Activated CD8-positive, alpha-beta T cell treated with anti-CD3 and anti-CD28 coated beads, Interleukin-2, amount 10 ng/mL, durations not matched to agents 7 days and 5 days (primary cell): Measurements from ENCODE around the gene SLC17A1. TPM values are rescaled to one million over a fixed set of nuclear protein-coding genes. Genes with fewer than 3 reads are reported as not detected.

Source experiments
- ATAC-seq: fragments of 150-1000 bp; cut with Tn5 transposase; one replicate; pipeline ENCODE4 v1.10.0; 2021; ENCODE audit warnings: moderate library complexity
- CTCF ChIA-PET: fragments of 350-600 bp; sonication (Branson Sonifier 250); formaldehyde crosslinking; loops from one replicate; lab custom pipeline; 2021; ENCODE audit warnings: antibody characterized with exemption; lab: Charles Lee
- POLR2A ChIA-PET: fragments of 350-600 bp; sonication (Branson Sonifier 250); formaldehyde crosslinking; loops from one replicate; lab custom pipeline; 2021; ENCODE audit warnings: antibody characterized with exemption; lab: Charles Lee
- DNase-seq: peaks from one replicate; pipeline ENCODE4 v3.0.0-alpha.2; 2020
- H3K27ac Mint-ChIP-seq: one replicate; pipeline ENCODE4 v1.8.0; 2021; ENCODE audit warnings: mild to moderate bottlenecking, mixed read lengths
- H3K27me3 Mint-ChIP-seq: one replicate; pipeline ENCODE4 v1.8.0; 2021; ENCODE audit warnings: low read depth, mixed read lengths
- H3K36me3 Mint-ChIP-seq: one replicate; pipeline ENCODE4 v1.8.0; 2021; ENCODE audit warnings: low read depth, mixed read lengths
- H3K4me1 Mint-ChIP-seq: one replicate; pipeline ENCODE4 v1.8.0; 2021; ENCODE audit warnings: low read depth, mixed read lengths
- H3K4me3 Mint-ChIP-seq: one replicate; pipeline ENCODE4 v1.8.0; 2021; ENCODE audit warnings: mild to moderate bottlenecking, mixed read lengths
- H3K9me3 Mint-ChIP-seq: one replicate; pipeline ENCODE4 v1.8.0; 2022; ENCODE audit warnings: mixed read lengths; ENCODE audit not compliant: insufficient read depth
- total RNA-seq, 2 experiments: library from RNA; stranded (reverse); gene quantifications; one replicate each; pipeline ENCODE4 v1.2.3, GENCODE V29; 2021

The SLC17A1 gene
- total RNA-seq, 2 experiments from 2014 or later = not detected

DNA sequence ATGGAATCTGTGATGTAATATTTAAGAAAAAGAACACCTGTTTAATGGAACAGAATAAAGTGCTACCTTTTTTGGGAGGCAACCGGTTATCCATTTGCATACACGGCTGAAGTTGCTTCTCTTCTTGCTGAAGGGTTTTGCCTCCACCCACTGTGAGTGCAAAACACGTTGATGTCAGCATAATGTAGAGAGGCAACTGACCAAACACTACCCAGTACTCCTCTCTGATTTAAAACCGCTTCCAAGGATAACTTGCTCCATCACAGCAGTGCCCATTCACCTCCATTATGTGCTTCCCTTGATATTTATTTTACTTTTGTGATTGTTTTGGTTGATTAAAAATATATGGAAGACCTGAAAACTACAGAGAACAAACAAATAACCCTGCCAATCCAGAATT is 1.4 kb downstream of the SLC17A1 start:
- ChIA-PET CTCF (no interaction called here), POLR2A (no interaction called here)
- H3K9me3 Mint-ChIP-seq = no peaks in the 10 kb centered on the region

DNA sequence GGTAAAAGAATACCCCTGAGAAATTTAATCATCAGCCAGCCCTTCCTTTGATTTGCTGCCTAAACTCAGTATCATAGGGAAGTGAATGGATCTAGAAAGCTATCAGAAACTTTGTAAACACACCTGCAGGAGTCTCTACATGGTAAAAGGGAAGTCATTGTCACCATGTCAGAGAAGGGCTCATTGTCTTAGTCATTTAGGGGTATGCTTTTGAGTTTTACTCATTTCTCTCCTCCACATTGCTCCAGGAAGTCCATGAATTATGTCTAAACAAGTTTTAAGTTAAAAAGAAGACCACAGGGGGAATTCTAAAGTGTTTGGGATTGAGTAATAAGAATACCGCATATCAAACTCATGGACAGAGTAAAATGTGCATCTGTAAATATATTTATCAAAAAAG is 2.5 kb downstream of the SLC17A1 start:
- Mint-ChIP-seq H3K4me3 (no peak overlapping the region), H3K9me3 (no peaks in the 10 kb centered on the region), H3K36me3 (no peaks in the 10 kb centered on the region), H3K27me3 (peaks cover 33% of the 10 kb centered on the region), H3K4me1 (no peaks in the 10 kb centered on the region), H3K27ac (no peak overlapping the region)
- CTCF ChIA-PET = no interaction called here
- no peak for DNase-seq
- POLR2A ChIA-PET = no interaction called here
- ATAC-seq = no peak

More for the DNA sequence above, 1.4 kb downstream of the SLC17A1 start:
- DNase-seq (no peak), ATAC-seq (no peak)
- no peak overlapping the region for H3K4me3 Mint-ChIP-seq
- no peaks in the 10 kb centered on the region for H3K36me3 Mint-ChIP-seq
- H3K4me1 Mint-ChIP-seq = no peaks in the 10 kb centered on the region
- no peak overlapping the region for H3K27ac Mint-ChIP-seq
- peaks cover 29% of the 10 kb centered on the region for H3K27me3 Mint-ChIP-seq

DNA sequence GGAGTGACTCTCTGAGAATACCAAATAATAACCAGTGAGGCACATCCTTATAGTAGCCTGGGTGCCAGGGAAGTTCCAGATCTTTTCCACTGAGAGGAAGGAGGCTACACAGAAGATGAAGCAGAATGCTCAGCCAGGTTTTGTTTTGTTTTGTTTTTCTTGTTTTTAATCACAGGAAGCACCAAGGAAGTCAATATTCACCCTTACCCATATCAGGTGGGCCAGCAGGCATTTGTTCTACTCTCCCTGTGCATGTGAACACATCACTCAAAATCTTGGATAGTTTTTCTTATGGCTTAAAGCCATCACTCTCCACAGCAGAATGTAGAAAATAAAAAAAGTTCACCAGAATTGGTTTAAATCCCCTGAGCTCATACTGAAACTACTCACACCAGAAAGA is 10.5 kb downstream of the SLC17A1 start:
- no peak overlapping the region for H3K27ac Mint-ChIP-seq
- no peaks in the 10 kb centered on the region for H3K9me3 Mint-ChIP-seq
- POLR2A ChIA-PET = no interaction called here
- H3K36me3 Mint-ChIP-seq = no peaks in the 10 kb centered on the region
- no peaks in the 10 kb centered on the region for H3K4me1 Mint-ChIP-seq
- ATAC-seq (no peak), DNase-seq (no peak)
- peaks cover 29% of the 10 kb centered on the region for H3K27me3 Mint-ChIP-seq
- H3K4me3 Mint-ChIP-seq = no peak overlapping the region
- CTCF ChIA-PET = no interaction called here

DNA sequence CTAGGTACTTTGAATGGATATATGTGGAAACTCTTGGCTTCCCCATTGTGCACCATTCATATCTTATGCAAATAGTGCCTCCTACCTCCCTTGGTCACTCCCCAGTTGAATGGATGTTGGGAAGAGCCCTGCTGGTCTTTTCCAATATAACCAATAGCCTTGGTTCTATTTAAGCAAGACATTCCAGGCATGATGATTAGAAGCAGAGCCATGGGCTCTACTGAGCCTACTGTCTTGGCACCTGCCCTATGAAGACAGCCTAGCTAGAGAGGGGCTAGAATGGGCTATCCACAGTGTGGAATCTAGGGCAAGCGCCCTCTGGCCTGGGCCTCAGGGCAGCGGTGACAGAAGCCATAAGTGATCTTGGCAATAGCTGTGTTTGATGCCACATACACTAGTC is 15.6 kb downstream of the SLC17A1 start:
- CTCF ChIA-PET = no interaction called here
- no peak for DNase-seq
- Mint-ChIP-seq H3K27me3 (peaks cover 17% of the 10 kb centered on the region), H3K9me3 (no peaks in the 10 kb centered on the region), H3K36me3 (no peaks in the 10 kb centered on the region), H3K4me3 (no peak overlapping the region), H3K4me1 (no peaks in the 10 kb centered on the region), H3K27ac (no peak overlapping the region)
- POLR2A ChIA-PET = no interaction called here
- no peak for ATAC-seq

DNA sequence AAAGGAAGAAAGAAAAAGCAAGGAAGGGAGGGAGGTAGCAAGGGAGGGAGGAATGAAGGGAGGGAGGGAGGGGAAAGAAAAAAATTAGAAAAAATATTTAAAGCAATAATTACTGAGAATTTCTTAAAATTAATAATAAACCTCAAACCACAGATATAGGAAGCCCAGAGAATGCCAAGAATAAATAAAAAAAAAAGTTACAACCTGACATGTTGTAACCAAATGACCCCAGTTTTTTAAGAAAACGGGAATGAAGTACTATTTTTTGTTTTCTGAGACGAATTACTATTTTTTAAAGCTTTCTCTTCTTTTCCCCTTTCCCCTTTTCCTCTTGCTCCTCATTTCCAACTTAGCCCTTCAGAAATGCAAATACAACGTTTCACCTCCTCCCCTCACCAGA is 16.7 kb downstream of the SLC17A1 start:
- no peaks in the 10 kb centered on the region for H3K36me3 Mint-ChIP-seq
- no peaks in the 10 kb centered on the region for H3K4me1 Mint-ChIP-seq
- ChIA-PET POLR2A (interaction anchor here (0.6 kb wide), 1 partner anchor 39 kb away, joined by 3 read pairs; no protein-coding TSS in a partner anchor), CTCF (no interaction called here)
- H3K27ac Mint-ChIP-seq = no peak overlapping the region
- H3K9me3 Mint-ChIP-seq = no peaks in the 10 kb centered on the region
- peaks cover 19% of the 10 kb centered on the region for H3K27me3 Mint-ChIP-seq
- no peak overlapping the region for H3K4me3 Mint-ChIP-seq
- ATAC-seq (no peak), DNase-seq (no peak)

DNA sequence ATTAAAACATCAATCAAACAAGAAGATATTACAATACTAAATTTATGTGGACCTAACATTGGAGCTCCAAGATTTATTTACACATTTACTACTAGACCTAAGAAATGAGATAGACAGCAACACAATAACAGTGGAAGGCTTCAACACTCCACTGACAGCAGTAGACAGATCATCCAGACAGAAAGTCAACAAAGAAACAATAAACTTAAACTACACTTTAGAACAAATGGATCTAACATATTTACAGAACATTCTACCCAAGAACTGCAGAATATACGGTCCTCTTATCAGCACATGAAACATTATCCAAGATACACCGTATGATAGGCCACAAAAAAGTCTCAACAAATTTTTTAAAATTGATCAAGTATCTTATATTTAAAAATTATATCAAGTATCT is 27.0 kb downstream of the SLC17A1 start:
- Mint-ChIP-seq H3K27ac (no peak overlapping the region), H3K27me3 (peaks cover 23% of the 10 kb centered on the region)
- CTCF ChIA-PET = interaction anchor here (0.9 kb wide), 1 partner anchor 188 kb away, joined by 3 read pairs; no protein-coding TSS in a partner anchor

DNA sequence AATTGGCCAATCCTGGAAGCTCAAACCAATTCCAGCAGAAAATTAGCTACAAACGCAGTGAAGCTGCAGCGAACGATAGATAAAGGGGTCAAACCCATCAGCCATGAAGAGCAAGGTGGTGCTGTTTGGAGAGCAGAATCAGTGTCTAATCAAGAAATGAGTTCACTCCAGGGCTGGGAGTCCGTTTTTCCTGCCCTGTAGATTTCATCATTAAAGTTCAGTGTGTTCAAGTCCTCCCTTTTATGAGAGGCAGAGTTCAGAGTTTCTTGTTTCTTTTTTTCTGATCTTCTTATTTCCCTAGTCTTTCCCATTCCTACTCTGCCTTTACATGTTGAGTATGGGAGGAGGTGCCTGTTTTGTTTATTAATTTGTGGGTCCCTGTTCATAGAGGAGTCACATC is 30.4 kb downstream of the SLC17A1 start:
- Mint-ChIP-seq H3K27me3 (peaks cover 37% of the 10 kb centered on the region), H3K9me3 (no peaks in the 10 kb centered on the region), H3K4me1 (no peaks in the 10 kb centered on the region), H3K36me3 (no peaks in the 10 kb centered on the region), H3K4me3 (no peak overlapping the region), H3K27ac (no peak overlapping the region)
- DNase-seq (no peak), ATAC-seq (no peak)
- ChIA-PET POLR2A (no interaction called here), CTCF (no interaction called here)

More for the DNA sequence above, 27.0 kb downstream of the SLC17A1 start:
- Mint-ChIP-seq H3K4me1 (no peaks in the 10 kb centered on the region), H3K4me3 (no peak overlapping the region), H3K9me3 (no peaks in the 10 kb centered on the region), H3K36me3 (no peaks in the 10 kb centered on the region)
- DNase-seq = no peak
- POLR2A ChIA-PET = no interaction called here
- ATAC-seq = no peak

DNA sequence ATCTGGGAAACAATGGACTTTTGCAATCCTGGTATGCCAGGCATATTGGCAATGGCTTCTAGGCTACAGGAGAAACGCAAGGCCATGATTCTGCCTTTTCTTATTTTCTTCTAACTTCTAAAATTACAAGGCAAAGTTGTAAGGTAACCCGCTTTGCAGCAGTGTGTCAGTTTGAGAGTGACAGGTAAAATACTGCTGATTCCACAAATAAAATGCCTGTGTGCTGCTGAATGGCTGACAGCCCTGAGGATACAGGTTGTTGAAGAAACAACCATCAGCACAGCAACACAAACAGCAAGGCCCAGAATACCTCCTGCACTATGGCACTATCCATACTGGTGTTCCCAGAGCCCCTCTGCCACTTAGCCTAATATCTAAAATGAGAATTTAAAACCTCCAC is 37.1 kb downstream of the SLC17A1 start:
- ATAC-seq = no peak
- Mint-ChIP-seq H3K36me3 (no peaks in the 10 kb centered on the region), H3K27ac (no peak overlapping the region), H3K9me3 (no peaks in the 10 kb centered on the region), H3K4me1 (no peaks in the 10 kb centered on the region), H3K27me3 (peaks cover 22% of the 10 kb centered on the region), H3K4me3 (no peak overlapping the region)
- CTCF ChIA-PET = no interaction called here
- DNase-seq = no peak
- POLR2A ChIA-PET = no interaction called here

DNA sequence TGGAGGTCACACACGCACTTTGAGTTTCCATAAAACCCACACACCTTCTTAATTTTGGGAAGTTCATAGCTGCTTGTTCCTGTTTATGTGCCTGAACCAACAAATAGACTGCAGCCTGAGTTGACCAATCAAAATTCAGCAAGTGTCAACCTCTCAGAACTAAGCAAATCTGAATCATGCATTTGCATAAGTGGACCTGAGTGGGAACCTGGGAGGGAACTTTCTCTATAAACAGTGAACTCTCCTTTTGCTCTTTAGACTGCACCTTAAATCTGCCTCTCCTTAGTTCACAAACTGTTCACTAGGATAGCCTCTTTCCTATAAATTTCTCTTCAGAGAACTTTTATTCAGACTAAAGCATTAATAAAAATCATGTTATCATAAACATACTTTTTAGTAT is 37.9 kb downstream of the SLC17A1 start:
- CTCF ChIA-PET = no interaction called here
- Mint-ChIP-seq H3K4me3 (no peak overlapping the region), H3K27ac (no peak overlapping the region), H3K36me3 (no peaks in the 10 kb centered on the region), H3K9me3 (no peaks in the 10 kb centered on the region), H3K4me1 (no peaks in the 10 kb centered on the region), H3K27me3 (peaks cover 23% of the 10 kb centered on the region)
- no peak for ATAC-seq
- no peak for DNase-seq
- POLR2A ChIA-PET = no interaction called here

DNA sequence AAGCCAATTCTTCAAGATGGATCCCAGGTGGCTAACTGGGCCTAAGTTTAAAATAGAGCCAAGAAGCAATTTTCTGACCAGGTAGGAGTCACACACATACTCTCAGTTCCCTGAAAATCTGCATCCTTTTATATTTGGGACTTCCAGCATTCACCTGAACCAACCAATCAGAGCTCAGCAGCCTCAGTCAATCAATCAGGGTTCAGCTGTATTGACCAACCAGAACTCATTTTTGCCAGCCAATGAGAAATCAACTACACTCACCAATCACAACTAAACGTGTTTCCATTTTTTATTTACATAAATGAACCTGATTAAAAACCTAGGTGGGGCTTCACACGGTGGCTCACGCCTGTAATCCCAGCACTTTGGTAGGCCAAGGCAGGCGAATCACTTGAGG is 39.8 kb downstream of the SLC17A1 start:
- Mint-ChIP-seq H3K36me3 (no peaks in the 10 kb centered on the region), H3K27me3 (peaks cover 15% of the 10 kb centered on the region), H3K4me3 (no peak overlapping the region), H3K4me1 (no peaks in the 10 kb centered on the region), H3K27ac (no peak overlapping the region), H3K9me3 (no peaks in the 10 kb centered on the region)
- ChIA-PET POLR2A (no interaction called here), CTCF (interaction anchor here (1.5 kb wide), 1 partner anchor 212 kb away, joined by 3 read pairs; no protein-coding TSS in a partner anchor)
- DNase-seq (no peak), ATAC-seq (no peak)

DNA sequence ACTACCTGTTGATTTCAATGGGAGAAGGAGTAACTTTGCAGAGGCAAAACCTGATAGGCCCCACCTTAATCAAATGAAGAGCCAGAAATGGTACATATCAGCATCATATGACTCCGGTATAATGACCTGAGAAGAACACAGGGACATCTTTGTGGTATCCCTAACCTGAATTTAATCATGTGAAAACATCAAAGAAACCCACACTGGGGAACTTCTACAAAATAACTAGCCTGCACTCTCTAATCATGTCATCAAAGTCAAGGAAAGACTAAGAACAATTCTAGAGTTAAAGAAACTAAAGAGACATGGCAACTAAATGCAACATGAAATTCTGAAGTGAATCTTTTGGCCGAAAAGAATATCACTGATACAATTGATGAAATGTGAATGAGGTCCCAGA is 42.4 kb downstream of the SLC17A1 start:
- H3K36me3 Mint-ChIP-seq = no peaks in the 10 kb centered on the region
- H3K27me3 Mint-ChIP-seq = peaks cover 11% of the 10 kb centered on the region
- CTCF ChIA-PET = interaction anchor here (0.6 to 2.4 kb wide), 7 partner anchors 75 to 203 kb away, joined by 3 to 9 read pairs (median 4); no protein-coding TSS in a partner anchor
- no peak overlapping the region for H3K27ac Mint-ChIP-seq
- ATAC-seq = no peak
- no peaks in the 10 kb centered on the region for H3K9me3 Mint-ChIP-seq
- no peak for DNase-seq
- no peaks in the 10 kb centered on the region for H3K4me1 Mint-ChIP-seq
- H3K4me3 Mint-ChIP-seq = no peak overlapping the region
- POLR2A ChIA-PET = no interaction called here

DNA sequence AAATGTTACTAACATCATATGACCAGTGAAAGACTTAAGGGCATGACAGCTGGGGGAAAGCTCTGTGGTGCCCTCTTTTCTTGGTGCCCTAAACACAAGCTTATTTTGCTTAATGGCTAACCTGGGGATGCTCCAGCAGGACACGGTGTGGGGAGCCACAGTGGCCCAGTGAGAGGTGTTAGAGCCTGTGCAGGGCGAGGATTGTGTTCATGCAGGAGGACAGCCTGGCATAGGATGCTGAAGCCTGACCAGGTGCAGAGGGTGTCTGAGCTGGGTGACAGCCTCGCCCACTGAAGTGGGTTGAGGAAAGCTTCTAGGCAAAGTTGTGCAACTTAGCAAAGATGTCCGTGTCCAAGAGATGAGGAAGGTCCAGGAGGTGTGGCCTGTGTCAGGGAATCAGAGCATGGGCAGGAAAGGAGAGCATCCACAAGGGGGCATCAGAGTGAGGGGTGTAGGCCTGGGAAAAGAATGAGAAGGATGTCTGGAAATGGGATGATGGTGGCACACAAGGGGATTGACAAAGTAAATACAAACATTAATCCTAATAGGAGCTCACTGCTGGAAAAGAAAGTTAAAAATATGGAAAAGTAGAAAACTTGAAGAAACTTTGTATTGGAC is 43.4 kb downstream of the SLC17A1 start:
- Mint-ChIP-seq H3K27ac (no peak overlapping the region), H3K9me3 (no peaks in the 10 kb centered on the region), H3K27me3 (peaks cover 8% of the 10 kb centered on the region), H3K36me3 (no peaks in the 10 kb centered on the region), H3K4me1 (no peaks in the 10 kb centered on the region), H3K4me3 (no peak overlapping the region)
- POLR2A ChIA-PET = no interaction called here
- CTCF ChIA-PET = interaction anchor here (0.7 to 2.2 kb wide), 9 partner anchors 76 to 586 kb away, joined by 3 to 9 read pairs (median 4); no protein-coding TSS in a partner anchor
- DNase-seq = peak; percentile 54
- ATAC-seq = peak; percentile 68
